Anterior cingulate cortex (tissue), 58 donors: Measurements from ENCODE around the gene PPP1R15B.
"Not testable (repeated sequence)": the region's sequence is repeated elsewhere in the genome, so short reads cannot be mapped to it uniquely, and the experiment has no call there.

Experiments used
- DNase-seq, 58 donors: peaks; one replicate each; lab custom pipeline; 2025; lab: John Stamatoyannopoulos, UW

PPP1R15B gene

DNA sequence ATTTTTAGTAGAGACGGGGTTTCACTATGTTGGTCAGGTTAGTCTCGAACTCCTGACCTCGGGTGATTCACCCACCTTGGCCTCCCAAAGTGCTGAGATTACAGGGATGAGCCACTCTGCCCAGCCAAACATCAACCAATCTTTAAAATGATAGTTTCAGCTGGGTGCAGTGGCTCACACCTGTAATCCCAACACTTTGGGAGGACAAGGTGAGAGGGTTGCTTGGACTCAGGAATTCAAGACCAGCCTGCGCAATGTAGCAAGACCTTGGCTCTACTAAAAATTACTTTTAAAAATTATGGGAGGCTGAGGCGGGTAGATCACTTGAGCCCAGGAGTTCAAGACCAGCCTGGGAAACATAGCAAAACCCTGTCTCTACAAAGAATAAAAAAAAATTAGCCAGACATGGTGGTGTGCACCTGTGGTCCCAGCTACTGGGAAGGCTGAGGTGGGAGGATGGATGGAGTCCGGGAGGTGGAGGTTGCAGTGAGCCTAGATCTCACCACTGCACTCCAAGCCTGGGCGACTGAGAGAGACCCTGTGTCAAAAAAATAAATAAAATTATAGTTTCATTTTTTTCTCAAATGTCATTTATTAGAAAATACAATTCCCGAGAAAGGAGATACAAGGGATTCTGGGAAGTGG is 10.6 kb upstream of the PPP1R15B start:
- not testable (repeated sequence) for DNase-seq

DNA sequence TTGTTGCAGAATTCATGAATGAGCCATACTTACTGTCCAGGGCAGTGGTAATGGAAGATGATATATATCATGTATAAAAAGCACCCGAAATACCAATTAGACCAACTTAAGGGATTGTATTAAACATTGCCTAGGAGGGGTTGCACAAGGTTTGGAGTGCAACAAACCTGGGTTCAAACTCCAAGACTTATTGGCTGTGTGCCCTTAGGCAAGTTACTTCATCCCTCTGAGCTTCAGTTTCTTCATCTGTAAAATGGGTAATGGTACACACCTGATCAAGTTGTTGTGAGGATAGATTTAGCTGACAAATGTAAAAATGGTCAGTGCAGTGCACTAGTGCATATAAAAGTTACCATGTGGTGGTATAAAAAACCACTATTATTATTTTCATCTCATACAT is 9.8 kb upstream of the PPP1R15B start:
- DNase-seq: no peak

DNA sequence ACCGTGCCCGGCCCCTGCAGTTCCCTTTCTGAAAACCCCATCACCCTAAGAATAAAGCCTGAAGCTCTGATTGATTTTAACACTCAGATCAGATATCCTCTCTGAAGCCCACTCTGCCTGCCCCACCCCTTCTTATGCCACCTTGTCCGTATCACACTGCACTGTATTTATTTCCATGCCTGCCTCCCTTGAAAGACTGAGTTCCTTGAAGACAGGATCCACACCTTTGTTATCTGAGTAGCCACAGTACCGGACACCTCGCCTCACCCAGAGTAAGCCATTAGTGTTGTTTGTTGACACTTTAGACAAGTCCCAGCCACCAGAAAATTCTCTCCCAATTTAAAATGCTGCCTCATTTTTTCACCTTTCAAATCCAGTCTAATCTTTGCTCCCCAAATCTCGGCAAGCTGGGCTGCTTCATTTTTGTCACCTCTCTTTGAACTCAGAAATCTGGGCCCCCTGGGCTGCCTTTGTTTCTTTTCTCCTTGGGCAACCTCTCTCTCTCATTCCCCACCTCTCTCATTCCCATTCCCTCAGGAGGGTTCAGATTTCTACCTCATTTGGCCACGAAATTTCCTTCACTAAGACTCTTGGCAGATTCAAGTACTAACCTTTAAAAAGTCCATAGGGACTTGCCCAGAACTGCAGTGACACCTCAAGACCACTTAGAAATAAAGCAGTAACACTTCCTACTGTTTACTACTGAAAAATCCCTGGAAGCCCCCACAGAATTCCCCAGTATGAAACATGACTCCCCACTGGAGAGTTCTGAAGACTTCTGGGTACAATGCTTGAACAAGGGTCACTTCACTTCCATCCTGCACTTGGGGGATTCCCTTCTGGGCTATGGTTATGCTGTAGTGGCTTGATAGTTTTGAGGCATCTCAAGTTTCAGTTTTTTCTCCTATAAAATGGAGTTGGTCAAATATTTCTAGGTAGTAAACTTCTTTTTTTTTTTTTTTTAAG is 8.7 kb upstream of the PPP1R15B start:
- no peak for DNase-seq

DNA sequence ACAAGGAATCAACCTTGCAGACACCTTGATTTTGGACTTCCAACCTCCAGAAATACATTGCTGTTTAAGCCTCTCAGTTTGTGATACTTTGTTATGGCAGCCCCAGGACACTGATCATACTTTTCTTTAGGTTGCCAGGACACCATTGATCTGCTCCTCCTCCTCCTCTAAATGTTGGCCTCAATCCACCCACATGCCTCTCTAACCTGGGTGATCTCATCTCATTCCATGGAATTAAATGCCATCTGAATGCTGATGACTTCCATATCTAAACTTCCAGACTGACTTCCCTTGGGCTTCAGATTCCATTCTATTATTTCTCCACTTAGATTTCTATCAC is 7.4 kb upstream of the PPP1R15B start:
- DNase-seq: no peak

DNA sequence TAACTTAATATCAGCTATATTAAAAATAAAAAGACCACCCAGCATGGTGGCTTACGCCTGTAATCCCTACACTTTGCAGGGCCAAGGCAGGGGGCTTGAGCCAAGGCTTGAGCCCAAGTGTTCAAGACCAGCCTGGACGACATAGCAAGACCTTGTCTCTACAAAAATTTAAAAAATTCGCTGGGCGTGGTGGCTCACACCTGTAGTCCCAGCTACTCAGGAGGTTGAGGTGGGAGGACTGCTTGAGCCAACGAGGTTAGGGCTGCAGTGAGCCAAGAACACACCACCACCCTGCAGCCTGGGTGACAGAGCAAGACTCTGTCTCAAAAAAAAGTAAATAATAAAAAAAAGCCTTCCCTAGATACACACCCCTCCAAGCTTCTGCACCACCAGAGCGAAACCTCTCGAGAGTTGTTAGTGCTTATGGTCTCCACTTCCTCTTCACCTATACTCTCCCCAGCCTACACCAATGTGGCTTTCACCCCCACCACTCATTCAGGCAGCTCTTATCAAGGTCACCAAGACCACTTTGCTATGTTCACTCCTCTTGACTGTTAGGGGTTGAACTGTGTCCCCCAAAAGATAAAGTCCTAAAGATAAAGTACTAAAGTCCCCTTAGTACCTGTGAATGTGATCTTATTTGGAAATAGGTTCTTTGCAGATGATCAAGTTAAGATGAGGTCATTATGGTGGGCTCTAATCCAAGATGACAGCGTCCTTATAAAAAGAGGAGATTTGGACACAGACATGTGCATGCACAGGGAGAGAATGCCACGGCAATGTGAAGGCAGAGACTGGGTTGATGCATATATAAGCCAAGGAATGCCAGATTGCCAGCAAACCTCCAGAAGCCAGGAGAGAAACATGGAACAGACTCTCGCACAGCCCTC is 6.8 kb upstream of the PPP1R15B start:
- no peak for DNase-seq

DNA sequence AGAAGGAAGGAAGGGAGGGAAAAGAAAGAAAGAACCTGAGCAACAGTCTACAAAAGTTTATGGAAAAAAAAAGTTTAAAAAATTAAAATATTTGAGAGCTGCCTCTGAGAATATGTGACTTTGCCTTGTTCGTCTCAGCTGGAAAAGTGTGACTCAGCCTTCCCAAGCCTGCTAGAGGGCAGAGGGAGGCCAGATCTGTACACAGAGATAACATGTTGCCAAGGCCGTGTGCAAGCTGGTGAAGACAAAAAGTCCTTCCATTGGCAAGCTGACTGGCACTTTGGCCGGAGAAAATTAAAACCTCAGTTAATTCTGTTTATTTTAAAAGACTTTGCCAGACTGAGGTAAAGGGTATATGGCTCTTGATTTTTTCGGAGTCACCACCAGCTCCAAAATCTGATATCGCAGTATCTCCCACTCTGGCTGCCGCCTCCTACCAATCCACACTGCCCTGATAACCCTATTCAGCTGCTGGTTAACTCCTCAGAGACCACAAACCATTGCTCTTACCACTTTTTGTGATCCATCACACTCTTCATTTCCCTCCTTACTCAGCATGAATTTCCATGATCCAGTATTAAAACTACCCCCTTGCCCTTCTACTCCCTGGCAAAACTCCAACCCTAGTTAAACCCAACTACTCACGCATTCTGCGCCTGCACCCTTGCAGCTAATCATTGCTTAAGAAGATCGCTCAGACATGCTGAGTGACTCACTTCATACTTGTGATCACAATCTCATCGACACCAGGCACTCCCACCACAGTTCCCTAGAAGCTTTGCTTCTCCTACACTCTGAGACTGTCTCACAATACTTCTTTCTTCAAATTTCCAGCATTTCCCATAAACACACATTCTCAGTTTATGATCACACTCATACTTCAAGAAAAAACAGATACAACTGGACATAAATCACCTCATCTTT is 5.7 kb upstream of the PPP1R15B start:
- DNase-seq: peak in 21 of 58 donors; percentile 6 to 45 (median 17)

DNA sequence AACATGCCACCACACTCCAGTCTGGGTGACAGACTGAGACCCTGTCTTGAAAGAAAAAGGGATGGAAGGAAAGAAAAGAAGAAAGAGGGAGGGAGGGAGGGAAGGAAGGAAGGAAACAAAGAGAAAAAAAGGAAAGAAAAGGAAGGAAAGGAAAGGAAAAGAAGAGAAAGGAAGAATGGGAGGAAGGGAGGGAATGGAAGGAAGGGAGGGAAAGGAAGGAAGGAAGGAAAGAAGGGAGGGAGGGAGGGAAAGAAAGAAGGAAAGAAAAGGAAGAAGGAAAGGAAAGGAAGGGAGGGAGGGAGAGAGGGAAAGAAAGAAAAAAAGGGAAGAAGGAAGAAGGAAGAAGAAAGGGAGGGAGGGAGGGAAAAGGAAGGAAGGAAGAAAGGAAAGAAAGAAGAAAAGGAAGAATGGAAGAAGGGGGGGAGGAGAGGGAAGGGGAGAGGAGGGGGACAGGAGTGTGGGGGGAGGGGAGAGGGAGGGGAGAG is 5.0 kb upstream of the PPP1R15B start:
- no peak for DNase-seq

DNA sequence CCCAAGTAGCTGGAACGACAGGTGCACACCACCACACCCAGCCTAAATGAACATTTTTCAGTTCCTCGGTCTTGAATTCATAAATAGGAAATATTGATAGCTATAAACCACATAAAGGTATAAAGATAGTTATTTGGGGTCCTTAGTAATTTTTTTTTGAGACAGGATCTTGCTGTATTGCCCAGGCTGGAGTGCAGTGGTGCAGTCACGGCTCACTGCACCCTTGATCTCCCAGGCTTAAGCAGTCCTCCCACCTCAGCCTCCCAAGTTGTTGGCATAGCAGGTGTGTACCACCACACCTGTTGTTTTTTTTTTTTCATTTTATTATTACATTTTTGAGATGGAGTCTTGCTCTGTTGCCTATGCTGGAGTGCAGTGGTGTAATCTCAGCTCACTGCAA is 3.7 kb upstream of the PPP1R15B start:
- DNase-seq: no peak

DNA sequence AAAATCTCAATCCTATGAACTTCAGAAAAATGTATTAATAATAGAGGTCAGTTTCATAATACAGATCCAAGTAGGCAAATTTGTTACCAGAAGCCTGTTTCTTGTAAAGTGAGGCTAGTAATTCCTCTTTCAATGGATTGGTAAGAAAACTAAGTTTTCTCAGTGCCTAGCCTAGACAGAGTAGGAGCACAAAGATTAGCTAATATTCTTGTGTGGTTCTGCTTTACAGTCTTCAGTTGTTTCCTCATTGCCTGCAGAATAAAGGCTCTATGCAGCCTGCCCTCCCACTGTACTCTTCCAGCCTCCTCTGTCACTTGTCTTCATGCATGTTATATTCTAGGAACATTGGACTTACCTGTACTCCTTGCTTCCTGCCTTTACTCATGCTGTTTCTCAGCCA is 2.4 kb upstream of the PPP1R15B start:
- no peak for DNase-seq

DNA sequence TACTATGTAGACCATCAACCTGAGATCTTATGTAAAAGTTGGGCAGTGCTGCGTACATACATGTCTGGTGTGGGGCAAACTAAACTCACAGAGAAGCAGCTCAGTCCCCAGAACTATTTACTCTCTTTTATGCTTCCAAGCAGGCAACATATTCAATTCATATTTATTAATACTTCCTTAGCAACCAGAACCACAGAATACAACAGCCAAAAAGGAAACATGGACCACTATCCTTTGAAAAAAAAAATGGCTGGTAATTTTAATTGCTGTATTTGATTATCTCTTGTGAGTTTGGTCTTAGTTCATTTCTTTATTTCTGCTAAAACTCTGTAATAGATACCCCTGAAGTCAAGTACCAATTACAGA is 1.5 kb upstream of the PPP1R15B start:
- DNase-seq: no peak

DNA sequence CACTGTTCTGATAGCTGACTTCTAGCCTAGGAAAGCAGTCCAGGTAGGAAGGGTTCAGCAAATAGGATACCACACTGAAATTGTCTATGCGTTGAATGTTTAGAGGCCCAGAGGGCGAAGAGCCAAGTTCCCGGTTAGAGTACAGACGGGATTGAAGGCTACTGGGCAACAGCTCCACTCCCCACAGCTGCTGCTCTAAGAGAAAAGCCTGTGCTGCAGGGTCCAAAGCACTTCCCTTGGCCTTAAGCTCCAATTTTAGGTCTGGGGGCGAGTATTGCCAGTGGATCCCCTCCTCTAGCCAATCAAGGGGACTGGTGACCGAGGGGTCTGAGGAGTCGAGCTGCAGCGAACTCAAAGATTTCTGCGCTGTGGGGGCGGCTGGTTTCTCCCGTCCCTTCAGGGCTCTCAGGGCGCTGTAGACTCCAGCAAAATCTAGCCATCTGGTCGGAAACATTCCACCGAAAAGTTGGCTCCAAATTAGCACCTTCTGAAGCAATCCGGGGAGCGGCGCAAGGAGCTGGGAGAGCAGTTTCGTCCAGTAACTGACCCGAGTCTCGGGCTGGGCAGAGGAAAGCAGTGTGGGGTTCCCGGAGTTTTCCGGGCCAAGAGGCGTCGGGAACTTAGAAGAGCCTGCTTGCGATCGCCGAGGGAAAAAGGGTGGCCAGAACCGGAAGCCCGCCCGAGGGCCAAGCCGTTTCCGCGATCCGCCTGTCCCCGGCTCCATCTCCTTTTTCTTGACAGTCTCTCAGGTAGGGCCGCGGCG is 748 bp downstream of the PPP1R15B start:
- peak in 29 of 58 donors; percentile 6 to 79 (median 57) for DNase-seq

DNA sequence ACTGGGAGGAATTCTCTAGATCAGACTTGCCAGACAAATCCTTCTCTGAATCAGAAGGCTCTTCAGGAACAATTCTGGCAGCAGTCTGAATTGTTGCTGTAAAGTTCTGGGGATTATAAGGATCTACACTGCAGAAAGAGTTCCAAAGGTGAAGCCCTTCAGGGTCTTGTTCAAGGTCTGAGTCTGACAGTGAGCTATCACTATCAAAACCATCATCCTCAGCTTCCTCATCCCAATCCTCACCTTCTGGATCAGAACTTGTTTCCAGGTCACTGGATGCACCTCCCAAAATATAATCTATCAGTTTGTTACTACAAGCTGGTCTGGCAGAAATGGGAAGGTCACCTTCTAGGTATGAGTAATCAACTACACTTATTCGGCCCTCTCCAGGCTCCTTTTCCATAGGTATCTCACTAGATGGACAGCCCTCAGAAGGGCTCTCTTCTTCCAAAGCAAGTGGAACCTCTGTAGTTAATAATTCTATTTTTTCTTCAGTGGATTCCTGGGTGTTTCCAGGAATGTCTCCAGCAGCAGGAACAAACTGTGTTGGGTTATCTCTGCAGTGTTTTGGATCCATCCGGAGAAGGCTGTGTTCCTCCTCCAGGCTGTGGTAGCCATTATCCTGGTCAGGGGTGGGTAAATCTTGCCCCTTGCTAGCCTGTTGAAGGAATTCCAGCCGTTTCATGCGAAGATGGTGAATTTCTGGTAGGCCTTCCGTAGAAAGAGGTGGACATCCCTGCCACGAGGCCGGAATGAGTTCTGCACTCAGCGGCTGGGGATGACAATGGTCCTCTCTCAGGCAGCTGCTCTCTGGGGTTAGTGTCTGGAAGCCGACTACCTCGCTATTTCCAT is 1.6 kb downstream of the PPP1R15B start:
- DNase-seq: peak in 2 of 58 donors; percentile 26 to 43

DNA sequence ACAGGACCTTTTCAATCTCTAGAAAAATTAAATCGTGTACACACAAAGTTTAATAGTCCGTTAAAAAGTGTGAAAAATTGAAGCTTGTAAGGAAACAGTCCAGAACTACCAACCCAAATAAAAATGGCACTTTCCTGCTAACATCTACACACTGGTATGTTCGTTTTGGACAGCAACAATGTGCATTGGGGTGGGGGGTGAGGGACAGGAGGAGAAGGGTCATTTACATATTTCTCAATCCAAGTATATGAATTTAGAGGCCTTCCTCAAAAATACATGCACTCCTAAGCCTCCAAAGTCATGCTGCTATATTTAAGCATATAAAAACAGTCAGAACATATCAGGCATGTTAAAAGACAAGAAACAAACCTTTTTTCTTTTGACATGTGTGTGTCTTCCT is 2.5 kb downstream of the PPP1R15B start:
- DNase-seq: no peak

DNA sequence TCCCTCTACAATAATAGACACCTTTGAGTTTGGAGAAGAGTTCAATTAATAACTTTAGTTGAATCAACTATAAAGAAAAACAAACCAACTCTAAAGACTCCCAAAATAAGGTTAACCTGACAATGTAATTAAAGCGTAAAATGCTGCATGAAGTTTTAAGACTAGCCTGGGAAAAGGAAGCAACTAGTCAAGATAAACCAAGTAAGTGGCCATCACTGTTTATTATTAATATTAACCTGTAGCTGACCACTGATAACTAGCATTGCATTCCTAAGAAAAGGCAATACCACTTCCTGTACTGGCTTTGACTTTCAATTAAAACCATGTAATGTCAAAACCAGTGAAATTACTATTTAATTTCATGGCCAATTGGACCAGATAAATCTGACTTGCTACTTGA is 3.0 kb downstream of the PPP1R15B start:
- DNase-seq: no peak

DNA sequence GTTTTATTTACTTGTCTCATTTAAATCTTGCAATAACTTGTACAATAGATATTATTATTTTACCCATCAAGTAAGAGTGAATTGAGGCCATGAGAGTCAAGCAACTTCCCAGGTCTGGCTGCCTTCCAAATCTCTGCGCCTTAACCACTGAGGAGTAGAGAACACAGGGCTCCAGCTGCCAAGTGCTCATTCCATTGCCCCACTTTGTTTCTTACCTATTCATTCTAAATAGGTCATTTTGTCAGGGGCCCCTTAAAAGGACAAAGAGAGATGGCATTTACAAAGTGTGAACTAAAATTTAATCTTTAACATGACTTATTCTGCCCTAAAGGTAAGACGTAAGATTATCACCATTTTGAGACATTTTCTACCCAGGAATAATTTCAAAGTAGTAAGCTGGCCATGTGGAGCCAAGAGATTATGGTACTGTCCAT is 3.5 kb downstream of the PPP1R15B start:
- peak in 41 of 58 donors; percentile 8 to 79 (median 45) for DNase-seq

DNA sequence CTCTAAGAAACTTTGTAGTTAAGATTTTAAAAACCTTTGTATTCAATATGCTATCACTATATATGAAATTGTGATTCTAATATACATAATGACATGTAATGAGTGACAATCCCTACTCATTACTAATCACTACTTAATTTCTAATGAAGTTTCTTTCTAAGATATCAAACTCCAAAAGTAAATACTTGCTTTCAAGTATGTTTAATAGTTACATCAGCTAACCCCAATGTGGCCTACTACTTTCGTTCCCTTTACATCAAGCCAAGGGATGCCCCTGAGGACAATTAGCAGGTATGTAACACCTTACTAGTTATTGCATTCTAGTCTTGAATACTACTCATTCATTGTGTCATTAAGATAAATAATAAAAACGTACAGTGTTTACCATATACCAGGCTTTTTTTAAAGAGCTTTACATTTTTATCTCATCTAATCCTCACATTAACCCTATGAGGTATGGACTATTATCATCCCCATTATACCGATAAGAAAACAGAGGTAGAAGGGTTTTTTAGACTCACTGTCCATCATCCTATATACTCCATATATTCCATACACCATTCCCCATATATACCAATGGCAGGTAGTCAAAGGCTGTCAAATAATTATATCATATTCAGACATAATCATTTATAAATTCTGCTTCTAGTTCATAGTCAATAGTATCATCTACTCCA is 4.2 kb downstream of the PPP1R15B start:
- no peak for DNase-seq

DNA sequence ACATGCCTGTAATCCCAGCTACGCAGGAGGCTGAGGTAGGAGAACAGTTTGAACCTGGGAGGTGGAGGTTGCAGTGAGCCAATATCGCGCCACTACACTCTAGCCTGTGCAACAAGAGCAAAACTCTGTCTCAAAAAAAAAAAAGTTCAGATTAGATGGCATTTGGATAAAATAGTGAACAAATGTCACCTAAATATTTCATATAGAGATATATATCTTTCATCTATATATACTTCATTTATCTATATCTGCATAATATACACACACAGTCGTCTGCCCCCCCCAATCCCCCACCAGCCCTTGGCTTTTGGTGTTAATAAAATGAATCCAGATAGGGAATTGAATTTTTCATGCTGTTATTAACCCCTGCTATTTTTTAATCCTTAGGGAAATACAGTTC is 5.0 kb downstream of the PPP1R15B start:
- no peak for DNase-seq
